Sigmoid colon (tissue), 7 donors: ENCODE data around the gene SMARCC2. TPM values are rescaled to one million over a fixed set of nuclear protein-coding genes. Genes with fewer than 3 reads are reported as not detected.

Source experiments
- DNase-seq: peaks from one replicate; pipeline ENCODE4 v3.0.0-alpha.2; 2019
- H3K27ac ChIP-seq, 4 donors: fragments of 200-600 bp; sonication (generic); one replicate each; pipeline ENCODE4 v1.5.1; 2016 to 2019; ENCODE audit warnings: mild to moderate bottlenecking in 1 of 4
- H3K27me3 ChIP-seq, 3 donors: fragments of 200-600 bp; sonication (generic); one replicate each; pipeline ENCODE4 v1.5.1; 2019; ENCODE audit warnings: mild to moderate bottlenecking in 1 of 3
- H3K36me3 ChIP-seq, 4 donors: fragments of 200-600 bp; sonication (generic); one replicate each; pipeline ENCODE4 v1.5.1; 2016 to 2019
- H3K4me1 ChIP-seq, 4 donors: fragments of 200-600 bp; sonication (generic); one replicate each; pipeline ENCODE4 v1.5.1; 2017 to 2019
- H3K4me3 ChIP-seq, 4 donors: fragments of 200-600 bp; sonication (generic); one replicate each; pipeline ENCODE4 v1.5.1; 2017 to 2019; ENCODE audit warnings: mild to moderate bottlenecking in 2 of 4, moderate library complexity in 1 of 4
- H3K9me3 ChIP-seq, 4 donors: fragments of 200-600 bp in 3 of 4; sonication (generic) in 3 of 4; one replicate each; pipeline versions ENCODE4 v1.5.1 to v1.6.1; 2013 to 2019
- EP300 ChIP-seq, 4 donors: sonication (generic); formaldehyde crosslinking; IDR thresholded peaks; one replicate each; pipeline ENCODE4 v1.6.1; 2017; ENCODE audit warnings: antibody characterized with exemption in 4 of 4
- POLR2A ChIP-seq, 2 donors: fragments of 450-650 bp; IDR thresholded peaks; one replicate each; pipeline ENCODE4 v1.6.1; 2016; ENCODE audit warnings: antibody characterized with exemption in 2 of 2, mild to moderate bottlenecking in 2 of 2, moderate library complexity in 2 of 2
- POLR2AphosphoS5 ChIP-seq, 4 donors: sonication (generic); formaldehyde crosslinking; IDR thresholded peaks; one replicate each; pipeline ENCODE4 v1.6.1; 2017; ENCODE audit warnings: antibody characterized with exemption in 4 of 4
- WGBS, 2 donors: extraction: QIAGEN DNeasy Blood & Tissue Kit; methylation state at CpG; one replicate each; pipeline ENCODE4 v1.1.7; 2013; 5-methylcytosine and 5-hydroxymethylcytosine counted together
- intact Hi-C: fragments of 100-400 bp; cut with DNase I; formaldehyde crosslinking; loops from one replicate; pipeline ENCODE4 v1.15.1; 2023
- polyA plus RNA-seq, 3 donors: library from polyadenylated mRNA; stranded (reverse); fragments of 200-250 nt; gene quantifications; one replicate each; pipeline ENCODE4 v1.2.3, GENCODE V29; 2013
- total RNA-seq, 4 donors: library from RNA; depleted of rRNA; stranded (reverse); fragments of >200 nt; gene quantifications; one replicate each; pipeline ENCODE4 v1.1.0, GENCODE V29; 2016
- TF ChIP-seq, protein P1 (sequence below), 4 experiments: fragments of 450-650 bp in 3 of 4; fragments of 200-600 bp in 1 of 4; IDR thresholded peaks; one replicate each; pipeline ENCODE4 v1.5.1; 2016 to 2019; ENCODE audit warnings: antibody characterized with exemption in 4 of 4, mild to moderate bottlenecking in 3 of 4, moderate library complexity in 2 of 4
- donor health status: healthy with polysubstance abuse.
- donor health status: Bipolar disorder and iron deficiency.
- donor health status: healthy.

The SMARCC2 gene
- total and polyA plus RNA-seq, 7 donors: 18.0 to 135 (median 55.7) TPM

DNA sequence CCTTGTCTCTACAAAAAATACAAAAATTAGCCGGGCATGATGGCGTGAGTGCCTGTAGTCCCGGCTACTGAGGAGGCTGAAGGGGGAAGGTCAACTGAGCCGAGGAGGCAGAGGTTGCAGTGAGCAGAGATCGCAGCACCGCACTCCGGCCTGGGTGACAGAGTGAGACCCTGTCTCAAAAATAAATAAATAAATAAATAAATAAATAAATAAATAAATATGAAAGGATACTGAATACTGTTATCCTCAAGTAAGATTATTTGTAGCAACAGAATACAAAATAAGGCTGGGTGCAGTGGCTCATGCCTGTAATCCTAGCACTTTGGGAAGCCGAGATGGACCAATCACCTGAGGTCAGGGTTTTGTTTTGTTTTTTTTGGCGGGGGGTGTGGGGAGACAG is 30.6 kb upstream of the SMARCC2 start:
- no peak for DNase-seq
- WGBS, 2 donors: 93 to 94% methylated on average over 9 of the region's 9 CpGs
- H3K9me3 ChIP-seq: no peaks in the 10 kb centered on the region
- peaks cover 3 to 20% (median 8%) of the 10 kb centered on the region in 4 donors for H3K36me3 ChIP-seq
- H3K4me1 ChIP-seq: peaks cover 0 to 58% (median 48%) of the 10 kb centered on the region in 4 donors
- H3K4me3 ChIP-seq: peak overlapping the region in 1 of 4 donors; percentile 83
- TF ChIP-seq, protein P1, sequence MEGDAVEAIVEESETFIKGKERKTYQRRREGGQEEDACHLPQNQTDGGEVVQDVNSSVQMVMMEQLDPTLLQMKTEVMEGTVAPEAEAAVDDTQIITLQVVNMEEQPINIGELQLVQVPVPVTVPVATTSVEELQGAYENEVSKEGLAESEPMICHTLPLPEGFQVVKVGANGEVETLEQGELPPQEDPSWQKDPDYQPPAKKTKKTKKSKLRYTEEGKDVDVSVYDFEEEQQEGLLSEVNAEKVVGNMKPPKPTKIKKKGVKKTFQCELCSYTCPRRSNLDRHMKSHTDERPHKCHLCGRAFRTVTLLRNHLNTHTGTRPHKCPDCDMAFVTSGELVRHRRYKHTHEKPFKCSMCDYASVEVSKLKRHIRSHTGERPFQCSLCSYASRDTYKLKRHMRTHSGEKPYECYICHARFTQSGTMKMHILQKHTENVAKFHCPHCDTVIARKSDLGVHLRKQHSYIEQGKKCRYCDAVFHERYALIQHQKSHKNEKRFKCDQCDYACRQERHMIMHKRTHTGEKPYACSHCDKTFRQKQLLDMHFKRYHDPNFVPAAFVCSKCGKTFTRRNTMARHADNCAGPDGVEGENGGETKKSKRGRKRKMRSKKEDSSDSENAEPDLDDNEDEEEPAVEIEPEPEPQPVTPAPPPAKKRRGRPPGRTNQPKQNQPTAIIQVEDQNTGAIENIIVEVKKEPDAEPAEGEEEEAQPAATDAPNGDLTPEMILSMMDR (IDR thresholded peaks at IDR 0.05): no peak
- TF ChIP-seq POLR2AphosphoS5 (IDR thresholded peaks at IDR 0.05): no peak
- no peak for TF ChIP-seq POLR2A (IDR thresholded peaks at IDR 0.05)
- TF ChIP-seq EP300 (IDR thresholded peaks at IDR 0.05): no peak
- intact Hi-C loops: loop anchor here (2.0 kb wide), 1 partner anchor 13 kb away; no protein-coding TSS in a partner anchor
- H3K27me3 ChIP-seq: no peaks in the 10 kb centered on the region
- peak overlapping the region; percentile 98 to 99 (median 98) for H3K27ac ChIP-seq

DNA sequence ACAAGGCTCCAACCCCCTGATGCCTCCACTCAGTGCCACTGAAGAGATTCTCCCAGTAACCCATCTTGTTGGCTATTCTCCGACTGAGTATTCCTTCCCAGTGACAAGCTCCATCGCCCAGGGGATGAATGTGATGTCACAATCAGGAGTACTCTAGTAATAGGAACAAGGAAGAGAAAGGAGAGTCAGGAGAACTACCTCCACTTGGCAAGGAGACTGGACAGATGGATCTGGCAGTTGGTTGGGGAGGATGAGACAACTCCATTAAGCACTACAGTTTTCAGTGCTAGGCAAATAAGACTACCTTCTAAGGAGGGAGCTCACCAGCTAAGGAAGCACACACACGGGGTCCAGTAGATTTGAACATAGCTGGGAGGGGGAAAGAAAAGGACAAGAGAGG is 27.2 kb upstream of the SMARCC2 start:
- peaks cover 28 to 53% (median 39%) of the 10 kb centered on the region in 4 donors for H3K36me3 ChIP-seq
- H3K4me3 ChIP-seq: no peak overlapping the region
- DNase-seq: no peak
- 83 to 94% methylated on average over 3 of the region's 3 CpGs for WGBS, 2 donors
- TF ChIP-seq, protein P1 (IDR thresholded peaks at IDR 0.05): no peak
- TF ChIP-seq POLR2AphosphoS5 (IDR thresholded peaks at IDR 0.05): no peak
- H3K27me3 ChIP-seq: no peaks in the 10 kb centered on the region
- no peak overlapping the region for H3K27ac ChIP-seq
- peaks cover 0 to 37% (median 25%) of the 10 kb centered on the region in 4 donors for H3K4me1 ChIP-seq
- H3K9me3 ChIP-seq: no peaks in the 10 kb centered on the region
- intact Hi-C loops: no loop called here

DNA sequence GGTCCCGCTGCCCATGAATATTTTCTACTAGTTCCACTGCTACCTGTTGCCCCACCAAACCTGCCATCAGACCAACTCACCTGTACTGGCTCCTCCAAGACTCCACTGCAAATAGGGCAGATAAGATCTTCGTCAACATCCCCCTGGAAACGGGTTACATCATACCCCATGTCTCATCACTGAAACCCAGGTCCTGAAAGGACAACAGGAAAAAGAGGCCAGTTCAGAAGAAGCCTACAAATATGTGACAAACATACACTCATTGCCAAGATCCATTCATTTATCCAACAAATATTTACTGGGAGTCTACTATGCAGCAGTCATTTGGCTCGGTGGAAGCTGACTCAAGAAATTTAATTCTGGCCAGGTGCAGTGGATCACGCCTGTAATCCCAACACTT is 24.6 kb upstream of the SMARCC2 start:
- Histone ChIP-seq H3K27ac (no peak overlapping the region), H3K36me3 (peaks cover 46 to 79% (median 63%) of the 10 kb centered on the region in 4 donors), H3K4me3 (no peak overlapping the region), H3K9me3 (no peaks in the 10 kb centered on the region), H3K27me3 (no peaks in the 10 kb centered on the region), H3K4me1 (peaks cover 0 to 16% (median 4%) of the 10 kb centered on the region in 4 donors)
- WGBS, 2 donors: 88 to 93% methylated on average over 5 of the region's 5 CpGs
- no peak for DNase-seq
- TF ChIP-seq, protein P1 (IDR thresholded peaks at IDR 0.05): no peak
- TF ChIP-seq POLR2A (IDR thresholded peaks at IDR 0.05) (no peak), POLR2AphosphoS5 (IDR thresholded peaks at IDR 0.05) (no peak), EP300 (IDR thresholded peaks at IDR 0.05) (no peak)
- intact Hi-C loops: no loop called here

DNA sequence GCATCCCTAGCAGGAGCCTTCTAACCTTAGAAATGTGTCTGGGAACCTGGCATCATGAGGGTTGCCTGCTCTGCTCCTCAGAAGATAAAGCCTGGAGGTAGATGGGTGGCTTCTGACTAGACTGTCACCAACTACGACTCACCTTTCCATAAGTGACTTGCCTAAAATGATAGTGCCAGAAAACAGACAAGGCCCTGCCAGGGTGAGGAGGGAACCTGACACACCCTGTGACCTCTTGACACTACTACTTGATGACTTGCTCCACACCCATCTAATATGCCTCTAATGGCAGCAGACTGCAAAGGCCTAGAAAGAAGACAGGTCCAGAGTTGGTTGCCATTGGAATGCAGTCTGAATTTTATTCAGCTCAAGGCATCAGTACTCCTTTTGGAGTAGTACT is 23.1 kb upstream of the SMARCC2 start:
- TF ChIP-seq POLR2A (IDR thresholded peaks at IDR 0.05) (no peak), POLR2AphosphoS5 (IDR thresholded peaks at IDR 0.05) (no peak), EP300 (IDR thresholded peaks at IDR 0.05) (no peak)
- TF ChIP-seq, protein P1 (IDR thresholded peaks at IDR 0.05): no peak
- peaks cover 0 to 2% (median 0%) of the 10 kb centered on the region in 4 donors for H3K4me1 ChIP-seq
- no peak for DNase-seq
- no peak overlapping the region for H3K27ac ChIP-seq
- no peaks in the 10 kb centered on the region for H3K27me3 ChIP-seq
- peaks cover 59 to 94% (median 77%) of the 10 kb centered on the region in 4 donors for H3K36me3 ChIP-seq
- no peaks in the 10 kb centered on the region for H3K9me3 ChIP-seq
- intact Hi-C loops: no loop called here
- no peak overlapping the region for H3K4me3 ChIP-seq
- WGBS, 2 donors: 63 to 89% methylated on average over 1 of the region's 1 CpG

DNA sequence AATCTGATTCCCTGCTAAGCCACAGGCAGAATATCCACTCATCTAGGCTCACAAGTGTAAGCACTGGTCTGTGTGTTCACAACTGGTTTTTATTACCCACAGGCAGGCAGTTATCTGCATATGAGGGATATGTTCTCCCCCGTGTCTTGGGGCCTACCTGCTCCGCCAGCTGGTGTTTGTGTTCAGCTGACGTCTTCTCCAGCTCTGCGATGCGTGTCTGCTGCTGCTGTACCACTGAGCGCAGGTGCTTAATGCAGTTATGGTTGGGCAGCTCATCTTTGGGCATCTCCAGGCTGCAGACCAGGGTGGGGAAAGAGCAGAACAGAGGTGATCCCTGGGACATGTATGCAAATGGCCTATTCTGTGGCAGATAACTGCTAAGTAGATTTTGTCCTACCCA is 18.7 kb upstream of the SMARCC2 start:
- WGBS, 2 donors: 73 to 85% methylated on average over 6 of the region's 6 CpGs
- Histone ChIP-seq H3K4me3 (no peak overlapping the region), H3K27ac (no peak overlapping the region), H3K4me1 (no peaks in the 10 kb centered on the region), H3K9me3 (no peaks in the 10 kb centered on the region), H3K36me3 (peaks cover 52 to 85% (median 73%) of the 10 kb centered on the region in 4 donors), H3K27me3 (no peaks in the 10 kb centered on the region)
- intact Hi-C loops: no loop called here
- no peak for DNase-seq
- TF ChIP-seq EP300 (IDR thresholded peaks at IDR 0.05): no peak
